NOMO-1 treated with DMSO at 0.1 percent for 48 hours (cell line): ENCODE results near the gene GBF1.

Experiments used
- DNase-seq: peaks from one replicate; lab custom pipeline; 2025; ENCODE audit not compliant: unreplicated experiment; lab: John Stamatoyannopoulos, UW

The GBF1 gene

DNA sequence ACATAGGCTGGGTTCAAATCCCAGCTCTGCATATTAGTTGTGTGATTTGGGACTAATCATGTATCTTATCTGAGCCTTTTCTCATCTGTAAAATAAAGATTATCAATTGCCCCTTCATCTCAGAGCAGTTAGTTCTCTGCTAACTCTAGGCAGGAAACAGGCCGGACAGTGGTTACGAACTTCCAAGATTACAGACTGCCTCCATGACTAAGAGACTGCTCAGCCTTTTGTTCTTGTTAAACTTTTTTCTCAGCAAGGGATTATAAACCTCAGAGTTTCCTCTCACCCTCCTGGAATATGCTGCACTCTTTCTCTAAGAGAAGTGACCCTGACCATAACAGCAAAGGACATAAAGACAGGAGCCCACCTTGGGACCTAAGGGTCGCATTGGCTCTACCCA lies 97.6 kb downstream of the GBF1 start:
- DNase-seq = no peak

- DNase-seq = no peak
These were observed 98.7 kb downstream of the GBF1 start for GRCh38 chr10:102344067-102344466.

- no peak for DNase-seq
These were observed 102.0 kb downstream of the GBF1 start for GRCh38 chr10:102347236-102347828.

DNA sequence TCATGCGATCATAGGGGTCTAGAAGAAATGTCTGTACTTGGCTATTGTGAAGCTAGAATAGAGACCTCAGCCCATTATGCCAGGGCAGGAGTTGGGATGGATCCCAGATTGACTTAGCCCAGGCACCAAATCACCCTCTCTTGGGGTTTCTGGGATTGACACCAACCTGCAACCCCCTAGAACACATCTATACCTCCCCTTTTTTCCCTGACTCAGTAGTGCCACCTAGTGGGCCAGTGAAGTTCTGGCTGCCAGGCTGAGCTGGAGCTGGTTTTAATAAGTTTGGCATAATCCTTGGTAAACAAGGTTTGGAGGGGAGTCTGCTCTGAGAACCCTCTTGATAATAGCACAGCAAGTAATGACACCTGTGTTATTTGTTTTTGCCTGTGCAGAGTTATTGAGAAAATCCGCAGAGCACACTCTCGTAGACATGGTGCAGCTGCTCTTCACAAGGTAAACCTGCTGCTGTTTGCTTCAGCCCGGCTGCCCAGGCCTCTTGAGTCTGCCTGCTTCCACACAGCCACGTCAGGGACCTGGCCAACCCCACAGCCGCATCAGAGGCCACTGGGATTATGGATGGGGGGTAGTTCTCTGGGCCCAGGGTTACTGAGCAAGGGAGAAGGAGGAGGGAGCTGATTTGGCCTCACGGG lies 106.9 kb downstream of the GBF1 start:
- DNase-seq = peak; percentile 38

- DNase-seq = no peak
These were observed 109.1 kb downstream of the GBF1 start for GRCh38 chr10:102354451-102354850.

DNA sequence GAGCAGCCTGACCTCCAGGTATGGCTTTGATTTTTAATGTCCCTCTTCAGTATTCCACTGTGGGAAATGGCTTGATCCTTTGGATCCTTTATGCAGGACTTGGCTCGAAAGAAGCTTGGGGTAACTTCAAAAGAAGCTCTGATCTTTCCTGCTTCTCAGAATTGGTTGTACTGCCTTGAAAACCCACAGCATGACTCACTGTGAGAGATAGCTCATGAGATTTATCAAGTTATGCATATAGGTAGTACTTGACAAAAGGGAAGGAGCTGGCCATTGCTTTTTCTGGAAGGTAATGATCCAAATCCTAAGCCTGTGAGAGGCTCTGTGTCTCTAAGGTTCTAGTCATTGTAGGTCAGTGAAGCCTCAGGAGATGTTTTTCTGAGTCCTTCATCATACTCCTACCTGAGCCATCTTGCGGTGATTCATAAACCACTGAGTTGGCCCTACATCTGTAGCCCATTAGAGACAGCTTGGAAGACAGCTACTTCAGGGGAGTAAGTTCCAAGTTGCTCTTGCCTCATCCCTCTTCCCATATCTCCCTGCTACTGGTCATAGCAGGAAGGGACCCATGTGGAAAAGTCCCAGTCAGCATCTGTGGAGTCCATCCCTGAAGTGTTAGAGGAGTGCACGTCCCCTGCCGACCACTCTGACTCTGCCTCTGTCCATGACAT lies 113.5 kb downstream of the GBF1 start:
- DNase-seq = no peak

DNA sequence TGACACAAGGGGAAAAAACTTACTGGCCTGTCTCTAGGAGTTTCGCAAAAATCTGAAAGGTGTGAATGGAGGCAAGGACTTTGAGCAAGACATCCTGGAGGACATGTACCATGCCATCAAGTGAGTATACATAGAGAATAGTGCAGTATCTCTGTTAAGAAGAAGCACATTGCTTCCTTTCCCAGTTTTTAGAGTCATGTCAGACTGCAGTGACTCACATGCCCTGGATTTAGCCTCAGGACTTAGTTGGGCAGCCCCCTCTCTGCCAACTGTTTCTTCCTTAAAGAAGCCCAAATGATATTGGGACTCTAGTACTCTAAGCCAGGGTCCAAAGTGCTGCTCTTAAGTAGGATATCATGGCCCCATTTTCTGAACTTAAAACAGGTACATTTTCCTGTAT lies 122.1 kb downstream of the GBF1 start:
- no peak for DNase-seq

GRCh38 chr10:102368077-102368476 lies 122.7 kb downstream of the GBF1 start:
- DNase-seq = no peak

DNA sequence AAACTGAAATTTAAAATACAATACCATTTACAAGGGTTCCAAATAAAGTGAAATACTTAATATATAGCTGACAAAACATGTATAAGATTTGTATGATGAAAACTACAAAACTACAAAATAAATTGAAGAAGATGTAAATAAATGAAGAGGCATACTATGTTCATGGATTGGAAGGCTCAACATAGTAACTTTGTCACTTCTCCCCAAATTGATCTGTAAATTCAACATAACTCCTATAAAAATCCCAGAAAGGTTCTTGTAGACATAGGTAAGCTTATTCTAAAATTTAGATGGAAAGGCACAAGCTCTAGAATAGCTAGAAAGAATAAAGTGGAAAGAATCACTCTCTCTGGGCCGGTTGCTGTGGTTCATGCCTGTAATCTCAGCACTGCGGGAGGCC lies 126.0 kb downstream of the GBF1 start:
- no peak for DNase-seq

- DNase-seq = no peak
These were observed 129.9 kb downstream of the GBF1 start for GRCh38 chr10:102375250-102375649.

GRCh38 chr10:102375867-102376266 lies 130.5 kb downstream of the GBF1 start:
- DNase-seq = no peak

DNA sequence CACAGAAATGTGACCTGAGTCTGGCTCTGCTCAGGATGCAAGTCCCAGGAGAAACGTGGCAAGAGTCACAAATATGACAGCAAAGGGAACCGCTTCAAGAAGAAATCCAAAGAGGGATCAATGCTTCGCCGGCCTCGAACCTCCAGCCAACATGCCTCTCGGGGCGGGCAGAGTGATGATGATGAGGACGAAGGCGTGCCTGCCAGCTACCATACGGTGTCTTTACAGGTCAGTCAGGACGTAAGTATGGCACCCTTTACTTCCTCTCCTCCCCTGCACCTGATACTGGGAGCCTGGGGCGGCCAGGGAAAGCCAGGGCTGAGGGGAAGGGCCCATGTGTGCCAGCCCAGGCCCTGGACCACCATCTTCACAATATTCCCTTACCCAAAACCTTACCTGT lies 131.6 kb downstream of the GBF1 start:
- no peak for DNase-seq

- no peak for DNase-seq
These were observed 134.1 kb downstream of the GBF1 start for GRCh38 chr10:102379383-102379782.

GRCh38 chr10:102381983-102382382 lies 136.7 kb downstream of the GBF1 start:
- DNase-seq = no peak

GRCh38 chr10:102382871-102383270 lies 137.5 kb downstream of the GBF1 start:
- DNase-seq = no peak

DNA sequence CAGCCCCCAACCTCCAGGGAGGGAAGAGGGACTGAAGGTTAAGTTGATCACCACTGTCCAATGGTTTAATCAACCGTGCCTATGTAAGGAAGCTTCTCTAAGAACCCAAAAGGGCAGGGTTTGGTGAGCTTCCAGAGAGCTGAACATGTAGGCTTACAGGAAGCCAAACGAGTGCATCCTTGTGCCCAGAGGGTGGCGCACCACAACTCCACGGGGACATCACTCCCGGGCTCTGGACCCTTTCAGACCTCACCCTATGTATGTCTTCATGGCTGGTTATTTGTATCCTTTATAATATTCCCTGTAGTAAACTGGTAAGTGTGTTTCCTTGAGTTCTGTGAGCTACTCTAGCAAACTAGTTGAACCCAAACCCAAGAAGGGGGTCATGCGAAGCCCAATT lies 138.7 kb downstream of the GBF1 start:
- no peak for DNase-seq

- DNase-seq = no peak
These were observed 139.5 kb downstream of the GBF1 start for GRCh38 chr10:102384606-102385429.

GRCh38 chr10:102389894-102390293 lies 144.6 kb downstream of the GBF1 start:
- no peak for DNase-seq

- no peak for DNase-seq
These were observed 147.0 kb downstream of the GBF1 start for GRCh38 chr10:102392306-102392705.

DNA sequence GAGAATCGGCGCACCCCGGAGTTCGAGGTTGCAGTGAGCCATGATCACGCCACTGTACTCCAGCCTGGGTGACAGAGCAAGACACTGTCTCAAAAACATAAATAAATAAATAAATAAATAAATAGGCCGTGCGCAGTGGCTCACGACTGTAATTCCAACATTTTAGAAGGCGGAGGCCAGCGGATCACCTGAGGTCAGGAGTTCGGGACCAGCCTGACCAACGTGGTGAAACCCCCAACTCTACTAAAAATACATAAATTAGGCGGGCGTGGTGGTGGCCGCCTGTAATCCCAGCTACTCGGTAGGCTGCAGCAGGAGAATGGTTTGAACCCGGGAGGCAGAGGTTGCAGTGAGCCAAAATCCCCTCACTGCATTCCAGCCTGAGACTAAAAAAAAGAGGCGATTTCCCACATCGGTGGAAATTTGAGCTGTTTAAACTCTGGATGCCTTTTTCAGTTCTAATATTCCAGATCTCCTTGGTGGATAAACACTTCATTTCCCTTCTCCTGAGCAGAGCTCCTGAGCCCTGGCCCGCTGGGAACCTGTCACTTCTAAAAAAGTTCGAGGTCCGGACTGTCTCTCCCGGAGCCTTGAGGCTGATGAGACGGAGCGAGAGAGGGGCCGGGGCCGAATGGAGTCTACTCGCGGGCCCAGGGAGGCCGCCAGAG lies 148.2 kb downstream of the GBF1 start:
- DNase-seq = no peak
